HT-29 (cell line): Measurements from ENCODE around the gene FRMD4B. TPM values are rescaled to one million over a fixed set of nuclear protein-coding genes. Genes with fewer than 3 reads are reported as not detected.

Experiments
- DNase-seq: peaks from one replicate; pipeline ENCODE4 v3.0.0-alpha.2; 2015; ENCODE audit warnings: low spot score
- total RNA-seq: library from RNA; depleted of rRNA; stranded (reverse); fragments of >200 nt; shearing (Covaris generic); gene quantifications from 2 replicates; pipeline ENCODE4 v1.2.3, GENCODE V29; 2014

Gene FRMD4B
- total RNA-seq, 1 experiment from 2014 or later = 19.6 TPM

- no peak for DNase-seq
These were observed 19.2 kb upstream of the FRMD4B start for GRCh38 chr3:69405067-69405466.

- peak; percentile 8 for DNase-seq
These were observed 17.6 kb upstream of the FRMD4B start for GRCh38 chr3:69403454-69403853.

- DNase-seq = no peak
These were observed 14.8 kb upstream of the FRMD4B start for GRCh38 chr3:69400683-69401082.

- no peak for DNase-seq
These were observed 7.0 kb upstream of the FRMD4B start for GRCh38 chr3:69392850-69393249.

- DNase-seq = no peak
These were observed 6.5 kb upstream of the FRMD4B start for GRCh38 chr3:69392415-69392814.

- DNase-seq = no peak
These were observed 5.7 kb upstream of the FRMD4B start for GRCh38 chr3:69391554-69391953.

- DNase-seq = no peak
These were observed 4.9 kb upstream of the FRMD4B start for GRCh38 chr3:69390771-69391170.

- DNase-seq = no peak
These were observed 3.8 kb upstream of the FRMD4B start for GRCh38 chr3:69389520-69390248.

- no peak for DNase-seq
These were observed 2.4 kb upstream of the FRMD4B start for GRCh38 chr3:69388241-69388640.

GRCh38 chr3:69386556-69387385 is 883 bp upstream of the FRMD4B start:
- no peak for DNase-seq

- no peak for DNase-seq
These were observed 665 bp downstream of the FRMD4B start for GRCh38 chr3:69385123-69385722.

- DNase-seq = no peak
These were observed 1.6 kb downstream of the FRMD4B start for GRCh38 chr3:69384326-69384725.

- DNase-seq = no peak
These were observed 6.2 kb downstream of the FRMD4B start for GRCh38 chr3:69379661-69380060.

- no peak for DNase-seq
These were observed 7.6 kb downstream of the FRMD4B start for GRCh38 chr3:69378112-69378802.

GRCh38 chr3:69377262-69377661 is 8.6 kb downstream of the FRMD4B start:
- DNase-seq = no peak

- DNase-seq = no peak
These were observed 9.2 kb downstream of the FRMD4B start for GRCh38 chr3:69376731-69377130.

GRCh38 chr3:69371816-69372215 is 14.1 kb downstream of the FRMD4B start:
- no peak for DNase-seq

- DNase-seq = no peak
These were observed 15.0 kb downstream of the FRMD4B start for GRCh38 chr3:69370901-69371301.

GRCh38 chr3:69370156-69370883 is 15.6 kb downstream of the FRMD4B start:
- DNase-seq = peak; percentile 13

- no peak for DNase-seq
These were observed 17.7 kb downstream of the FRMD4B start for GRCh38 chr3:69368129-69368741.

GRCh38 chr3:69367586-69367985 is 18.3 kb downstream of the FRMD4B start:
- no peak for DNase-seq
